Gastroesophageal sphincter (tissue), 4 donors: ENCODE results near the gene OBSL1. TPM values are rescaled to one million over a fixed set of nuclear protein-coding genes. Genes with fewer than 3 reads are reported as not detected.

Experiments used
- ATAC-seq: fragments of 150-250 bp; one replicate; pipeline ENCODE4 v1.9.1; 2016; ENCODE audit warnings: mild to moderate bottlenecking, moderate library complexity
- H3K27ac ChIP-seq, 4 donors: fragments of 200-600 bp; sonication (generic) in 3 of 4; 1 replicate in 3 of 4; 2 replicates in 1 of 4; pipeline ENCODE4 v1.5.1; 2016 to 2019
- H3K27me3 ChIP-seq: fragments of 200-600 bp; sonication (generic); one replicate; pipeline ENCODE4 v1.5.1; 2019
- H3K36me3 ChIP-seq, 2 donors: fragments of 200-600 bp; sonication (generic); one replicate each; pipeline ENCODE4 v1.5.1; 2019; ENCODE audit warnings: control low read depth in 1 of 2
- H3K4me1 ChIP-seq, 3 donors: fragments of 200-600 bp; sonication (generic); 1 replicate in 2 of 3; 2 replicates in 1 of 3; pipeline ENCODE4 v1.5.1; 2016 to 2019; ENCODE audit warnings: control low read depth in 2 of 3
- H3K4me3 ChIP-seq, 2 donors: fragments of 200-600 bp; sonication (generic); one replicate each; pipeline ENCODE4 v1.5.1; 2019; ENCODE audit warnings: mild to moderate bottlenecking in 1 of 2, moderate library complexity in 1 of 2
- H3K9me3 ChIP-seq, 3 donors: fragments of 200-600 bp; sonication (generic); one replicate each; pipeline ENCODE4 v1.5.1; 2017 to 2019; ENCODE audit warnings: control low read depth in 2 of 3
- CTCF ChIP-seq, 4 experiments: fragments of 200-600 bp in 2 of 4; fragments of 450-650 bp in 2 of 4; sonication (generic) in 1 of 4; IDR thresholded peaks; one replicate each; pipeline ENCODE4 v1.5.1; 2017 to 2019; ENCODE audit warnings: antibody characterized with exemption in 4 of 4, mild to moderate bottlenecking in 2 of 4, moderate library complexity in 2 of 4
- EP300 ChIP-seq: sonication (generic); formaldehyde crosslinking; IDR thresholded peaks from one replicate; pipeline ENCODE4 v1.6.1; 2017; ENCODE audit warnings: antibody characterized with exemption, mild to moderate bottlenecking
- POLR2A ChIP-seq, 2 donors: fragments of 450-650 bp; IDR thresholded peaks; one replicate each; pipeline ENCODE4 v1.6.1; 2017; ENCODE audit warnings: antibody characterized with exemption in 2 of 2, mild to moderate bottlenecking in 2 of 2, moderate library complexity in 1 of 2
- POLR2AphosphoS5 ChIP-seq: sonication (generic); formaldehyde crosslinking; IDR thresholded peaks from one replicate; pipeline ENCODE4 v1.6.1; 2017; ENCODE audit warnings: antibody characterized with exemption
- WGBS, 2 donors: methylation state at CpG; one replicate each; pipeline ENCODE4 v1.1.5; 2018; ENCODE audit warnings: low coverage in 1 of 2; 5-methylcytosine and 5-hydroxymethylcytosine counted together
- total RNA-seq, 4 donors: library from RNA; depleted of rRNA; stranded (reverse); fragments of >200 nt; gene quantifications; one replicate each; pipeline ENCODE4 v1.1.0, GENCODE V29; 2016

The OBSL1 gene
- total RNA-seq, 4 donors from 2014 or later: 73.2 to 118 (median 81.6) TPM

DNA sequence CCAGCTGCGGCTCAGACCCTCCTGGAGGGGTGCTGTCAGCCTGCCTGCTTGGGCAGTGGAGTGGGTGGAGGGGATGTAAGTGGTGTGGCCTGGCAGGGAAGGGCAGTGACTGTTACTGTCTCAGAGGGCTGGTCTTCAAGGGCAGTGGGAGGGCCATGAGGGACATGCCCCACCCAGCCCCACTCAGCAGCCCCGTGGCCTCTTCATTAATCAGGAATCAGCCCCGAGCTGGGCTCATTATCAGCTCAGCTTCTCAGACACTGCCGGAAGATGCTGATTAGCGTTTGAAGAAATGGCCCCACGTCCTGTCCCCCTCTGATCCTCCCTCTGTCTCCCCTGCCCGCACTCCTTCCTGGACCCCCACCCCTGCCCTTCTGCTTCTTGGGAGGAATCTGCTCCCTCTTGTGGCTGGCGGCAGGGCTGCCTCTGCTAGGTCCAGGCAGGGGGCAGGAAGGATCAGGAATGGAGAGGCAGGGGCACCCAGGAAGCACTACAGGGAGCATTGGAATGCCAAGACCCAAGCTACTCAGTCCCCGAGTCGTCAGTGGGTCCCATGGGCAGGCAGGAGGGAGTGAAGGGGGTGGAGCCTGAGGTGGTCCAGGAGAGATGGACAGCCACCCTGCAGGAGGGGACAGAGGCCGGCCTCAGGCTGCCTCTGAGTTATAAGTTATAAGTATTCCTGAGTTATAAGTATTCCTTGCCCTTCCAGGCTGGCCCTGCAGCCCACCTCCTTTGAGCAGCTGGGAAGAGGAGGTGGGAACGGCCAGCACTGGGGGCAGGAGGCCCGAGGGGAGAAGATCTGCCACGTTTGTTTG lies 50.1 kb downstream of the OBSL1 start:
- TF ChIP-seq CTCF (IDR thresholded peaks at IDR 0.05) (peak in 3 of 4 experiments; percentile 68 to 81 (median 75)), EP300 (no peak), POLR2A (IDR thresholded peaks at IDR 0.05) (no peak)
- no peaks in the 10 kb centered on the region for H3K9me3 ChIP-seq
- WGBS, 2 donors: 13 to 21% methylated on average over 6 of the region's 14 CpGs
- ATAC-seq: peak; percentile 28
- peak overlapping the region in 3 of 4 donors; percentile 78 to 90 (median 86) for H3K27ac ChIP-seq
- no peak overlapping the region for H3K4me3 ChIP-seq
- peaks cover 53% of the 10 kb centered on the region for H3K27me3 ChIP-seq
- peaks cover 0 to 40% (median 27%) of the 10 kb centered on the region in 3 donors for H3K4me1 ChIP-seq
- H3K36me3 ChIP-seq: no peaks in the 10 kb centered on the region

DNA sequence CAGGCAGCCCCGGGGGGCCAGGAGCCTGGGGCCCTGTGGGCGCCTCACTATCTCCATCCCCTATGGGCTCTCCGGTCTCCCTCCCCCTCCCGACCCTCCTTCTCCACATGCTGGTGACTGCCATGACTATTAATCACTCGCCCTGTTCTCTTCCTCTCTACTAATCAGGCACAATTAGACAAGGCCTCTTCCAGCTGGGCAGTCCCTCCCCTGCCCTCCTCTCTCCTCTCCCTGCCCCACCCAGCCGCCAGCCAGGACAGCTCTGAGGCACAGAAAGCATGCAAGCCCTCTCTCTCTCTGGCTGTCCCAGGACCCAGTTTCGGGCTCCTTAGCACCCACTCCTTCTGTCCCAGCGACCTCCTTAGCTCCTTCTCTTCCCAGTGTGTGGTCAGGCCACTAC lies 51.3 kb downstream of the OBSL1 start:
- H3K4me1 ChIP-seq: peaks cover 0 to 40% (median 27%) of the 10 kb centered on the region in 3 donors
- H3K36me3 ChIP-seq: no peaks in the 10 kb centered on the region
- no peak for ATAC-seq
- H3K4me3 ChIP-seq: no peak overlapping the region
- H3K27me3 ChIP-seq: peaks cover 46% of the 10 kb centered on the region
- 68 to 80% methylated on average over 4 to 8 of the region's 8 CpGs for WGBS, 2 donors
- TF ChIP-seq POLR2AphosphoS5 (no peak), POLR2A (IDR thresholded peaks at IDR 0.05) (no peak), CTCF (IDR thresholded peaks at IDR 0.05) (no peak), EP300 (no peak)
- no peak overlapping the region for H3K27ac ChIP-seq
- H3K9me3 ChIP-seq: no peaks in the 10 kb centered on the region

- no peak for ATAC-seq
- H3K4me1 ChIP-seq: peaks cover 0 to 43% (median 27%) of the 10 kb centered on the region in 3 donors
- H3K27me3 ChIP-seq: peaks cover 49% of the 10 kb centered on the region
- H3K9me3 ChIP-seq: no peaks in the 10 kb centered on the region
- TF ChIP-seq POLR2A (IDR thresholded peaks at IDR 0.05) (no peak), POLR2AphosphoS5 (no peak), CTCF (IDR thresholded peaks at IDR 0.05) (no peak), EP300 (no peak)
- H3K27ac ChIP-seq: no peak overlapping the region
- H3K4me3 ChIP-seq: no peak overlapping the region
- no peaks in the 10 kb centered on the region for H3K36me3 ChIP-seq
- WGBS, 2 donors: 60 to 84% methylated on average over 1 to 8 of the region's 9 CpGs
Observed at GRCh38 chr2:219519526-219519916, 51.8 kb downstream of the OBSL1 start.

DNA sequence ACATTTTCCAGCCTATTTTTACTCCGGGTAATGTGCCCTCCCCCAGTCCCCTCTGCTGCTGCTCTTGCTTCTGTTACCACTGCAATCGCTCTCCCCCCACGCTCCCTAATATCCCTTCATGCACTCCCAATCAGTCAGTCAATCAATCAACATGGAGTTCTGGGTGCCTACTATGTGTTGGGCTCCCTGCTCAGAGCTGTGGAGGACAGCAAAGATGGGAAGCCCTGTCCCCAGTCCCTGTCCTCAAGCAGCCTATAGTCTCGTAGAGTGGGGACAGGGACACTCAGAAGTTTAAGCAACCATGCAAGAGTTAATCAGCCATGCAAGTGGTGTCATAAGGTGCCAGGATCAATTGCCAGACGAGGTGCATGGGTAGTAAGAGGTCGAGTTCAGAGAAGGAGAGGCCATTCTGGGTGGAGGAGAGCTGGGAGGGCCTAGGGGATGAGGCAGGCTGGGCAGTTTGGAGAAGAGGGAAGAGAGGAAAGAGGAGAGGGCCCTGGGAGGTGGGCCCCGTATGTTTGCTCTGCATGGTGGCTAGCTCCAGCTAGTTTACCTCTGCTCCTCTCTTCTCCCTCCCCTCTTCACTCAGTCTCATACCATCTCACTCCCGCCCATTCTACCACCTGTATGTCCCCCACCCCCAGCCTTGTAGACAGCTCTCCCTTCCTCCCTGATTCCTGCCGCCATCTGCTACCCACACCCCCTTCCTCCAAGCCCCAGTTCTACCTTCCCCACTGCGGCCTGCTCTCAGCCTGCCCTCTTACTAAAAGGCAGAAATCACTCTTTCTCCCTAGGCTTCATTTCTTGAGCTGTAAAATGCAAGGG lies 53.2 kb downstream of the OBSL1 start:
- no peaks in the 10 kb centered on the region for H3K9me3 ChIP-seq
- ATAC-seq: no peak
- no peak for TF ChIP-seq CTCF (IDR thresholded peaks at IDR 0.05)
- no peak for TF ChIP-seq EP300
- TF ChIP-seq POLR2A (IDR thresholded peaks at IDR 0.05): no peak
- no peak for TF ChIP-seq POLR2AphosphoS5
- H3K27ac ChIP-seq: no peak overlapping the region
- no peak overlapping the region for H3K4me3 ChIP-seq
- peaks cover 0 to 46% (median 22%) of the 10 kb centered on the region in 3 donors for H3K4me1 ChIP-seq
- H3K36me3 ChIP-seq: no peaks in the 10 kb centered on the region
- peaks cover 49% of the 10 kb centered on the region for H3K27me3 ChIP-seq
- WGBS, 2 donors: 46 to 79% methylated on average over 6 to 7 of the region's 10 CpGs
